K562 (cell line): ENCODE measurements around the gene SHLD1. TPM values are rescaled to one million over a fixed set of nuclear protein-coding genes. Genes with fewer than 3 reads are reported as not detected.
A peak's percentile ranks its signal among the peaks of the same experiment; 100 is the strongest.

Source experiments
- ATAC-seq: fragments of 200-7000 bp; cut with Tn5 transposase; 3 replicates; pipeline ENCODE4 v1.9.1; 2020; ENCODE audit warnings: moderate library complexity
- BruUV-seq: library from RNA; stranded (reverse); fragments of 400-500 nt; replicated peaks from 2 replicates; lab custom pipeline; 2021; lab: Mats Ljungman, UMichigan
- CTCF ChIA-PET: fragments of 300-600 bp; formaldehyde crosslinking; extraction: SDS; loops from one replicate; lab custom pipeline; 2021; ENCODE audit warnings: low intra/inter-chr PET ratio; lab: Yijun Ruan, JAX
- POLR2A ChIA-PET: fragments of 300-600, 350-650 bp; sonication (Branson Sonifier 250); formaldehyde crosslinking; extraction: SDS; loops from one replicate; lab custom pipeline; 2021; ENCODE audit warnings: antibody characterized with exemption, inconsistent platforms; lab: Yijun Ruan, JAX
- DNase-seq, 4 experiments: peaks; one replicate each; pipeline versions ENCODE4 v3.0.0 to v3.0.0-alpha.2; 2011 to 2018; ENCODE audit warnings: low spot score in 3 of 4, mixed read lengths in 3 of 4; ENCODE audit errors: extremely low read depth in 1 of 4
- FAIRE-seq: peaks from 2 replicates; lab custom pipeline; 2011; peaks lifted over from hg19 to GRCh38; lab: Jason Lieb, UNC
- H2AFZ ChIP-seq: 2 replicates; pipeline ENCODE4 v1.6.0; 2011; ENCODE audit warnings: low read depth, low read length, control low read depth, inconsistent platforms
- H3K27ac ChIP-seq: fragments of 200-600 bp; 3 replicates; pipeline ENCODE4 v1.8.0; 2011; ENCODE audit warnings: low read depth, mild to moderate bottlenecking, control low read depth, inconsistent platforms, low read length, moderate library complexity, mixed read lengths; ENCODE audit errors: extremely low read depth
- H3K27me3 ChIP-seq, 2 experiments: fragments of 300-600 bp in 1 of 2; 2 replicates in 1 of 2; 3 replicates in 1 of 2; pipeline versions ENCODE4 v1.6.0 to v1.8.0; 2011; ENCODE audit warnings: inconsistent platforms in 2 of 2, low read length in 2 of 2, mild to moderate bottlenecking in 1 of 2, mixed read lengths in 1 of 2, moderate library complexity in 1 of 2; ENCODE audit not compliant: control insufficient read depth in 2 of 2, insufficient read depth in 2 of 2
- H3K36me3 ChIP-seq: fragments of 300-600 bp; 3 replicates; pipeline ENCODE4 v1.8.0; 2011; ENCODE audit warnings: mild to moderate bottlenecking, low read length, inconsistent platforms; ENCODE audit not compliant: control insufficient read depth, insufficient read depth
- H3K4me1 ChIP-seq, 2 experiments: fragments of 200-600 bp in 1 of 2; replicated peaks in 1 of 2; 2 replicates in 1 of 2; 3 replicates in 1 of 2; pipeline versions ENCODE4 v1.5.1 to v1.8.0; 2011; ENCODE audit warnings: inconsistent platforms in 2 of 2, low read length in 2 of 2, mild to moderate bottlenecking in 1 of 2, mixed read lengths in 1 of 2, moderate library complexity in 1 of 2; ENCODE audit not compliant: control insufficient read depth in 2 of 2, insufficient read depth in 2 of 2
- H3K4me2 ChIP-seq: 2 replicates; pipeline ENCODE4 v1.6.1; 2011; ENCODE audit warnings: low read length, control low read depth, inconsistent platforms, mixed read lengths; ENCODE audit not compliant: insufficient read depth
- H3K4me3 ChIP-seq: fragments of 200-600 bp; sonication (generic), shearing (Covaris generic); 2 replicates; pipeline ENCODE4 v1.5.1; 2016; ENCODE audit warnings: control low read depth, inconsistent platforms
- H3K79me2 ChIP-seq: fragments of 200-600 bp; 3 replicates; pipeline ENCODE4 v1.8.0; 2011; ENCODE audit warnings: low read length, inconsistent platforms; ENCODE audit not compliant: control insufficient read depth, insufficient read depth
- H3K9ac ChIP-seq, 2 experiments: 2 replicates each; pipeline versions ENCODE4 v1.6.0 to v1.6.1; 2011; ENCODE audit warnings: low read depth in 2 of 2, low read length in 2 of 2, control low read depth in 1 of 2, inconsistent platforms in 1 of 2, mild to moderate bottlenecking in 1 of 2, mixed read lengths in 1 of 2; ENCODE audit not compliant: insufficient read depth in 1 of 2
- H3K9me1 ChIP-seq: one replicate; pipeline ENCODE4 v1.6.0; 2011; ENCODE audit warnings: inconsistent platforms, mild to moderate bottlenecking, low read length, moderate library complexity; ENCODE audit not compliant: control insufficient read depth, insufficient read depth
- H3K9me3 ChIP-seq: replicated peaks from 2 replicates; pipeline ENCODE4 v1.5.1; 2011; ENCODE audit warnings: low read depth, low read length, inconsistent platforms; ENCODE audit not compliant: control insufficient read depth, insufficient read depth
- H4K20me1 ChIP-seq: replicated peaks from 2 replicates; pipeline ENCODE4 v1.6.1; 2011; ENCODE audit warnings: low read length, inconsistent platforms, mixed read lengths; ENCODE audit not compliant: control insufficient read depth, insufficient read depth
- BRD9 ChIP-seq: fragments of 450-650 bp; IDR thresholded peaks from 2 replicates; pipeline ENCODE4 v1.6.1; 2018; ENCODE audit warnings: low read depth; ENCODE audit not compliant: partially characterized antibody
- BRF2 ChIP-seq: IDR thresholded peaks from 3 replicates; pipeline ENCODE4 v1.6.1; 2011; ENCODE audit warnings: borderline replicate concordance, mild to moderate bottlenecking; ENCODE audit not compliant: insufficient read length, insufficient read depth
- CBX2 ChIP-seq: fragments of 200-600 bp; sonication (generic); IDR thresholded peaks from one replicate; pipeline ENCODE4 v1.6.1; 2012; ENCODE audit warnings: mild to moderate bottlenecking, low read length, inconsistent platforms; ENCODE audit not compliant: insufficient read depth, poor library complexity, severe bottlenecking
- DNMT1 ChIP-seq: fragments of 450-650 bp; IDR thresholded peaks from 2 replicates; pipeline ENCODE4 v1.6.1; 2016; ENCODE audit warnings: antibody characterized with exemption, mild to moderate bottlenecking
- EZH2 ChIP-seq: IDR thresholded peaks from 2 replicates; pipeline ENCODE4 v1.6.1; 2012; ENCODE audit warnings: low read depth, mild to moderate bottlenecking, inconsistent platforms, low read length, borderline replicate concordance
- KDM1A ChIP-seq, 2 experiments: fragments of 450-650 bp; IDR thresholded peaks; 2 replicates each; pipeline ENCODE4 v1.6.1; 2016; ENCODE audit warnings: mild to moderate bottlenecking in 2 of 2
- KDM2B ChIP-seq: fragments of 250-450 bp; sonication (Bioruptor Pico); IDR thresholded peaks from 2 replicates; pipeline ENCODE4 v1.8.0; 2021; ENCODE audit warnings: mild to moderate bottlenecking, moderate library complexity
- MBD2 ChIP-seq: sonication (generic); IDR thresholded peaks from 2 replicates; pipeline ENCODE4 v1.6.1; 2016; ENCODE audit warnings: low read depth, borderline replicate concordance
- MCM3 ChIP-seq: fragments of 450-650 bp; IDR thresholded peaks from 2 replicates; pipeline ENCODE4 v1.6.1; 2016
- MXI1 ChIP-seq: IDR thresholded peaks from 2 replicates; pipeline ENCODE4 v1.6.1; 2011; ENCODE audit warnings: low read depth, mild to moderate bottlenecking, improper control_type of control experiment, low read length
- MYBL2 ChIP-seq, 2 experiments: fragments of 450-650 bp in 1 of 2; sonication (generic) in 1 of 2; formaldehyde crosslinking in 1 of 2; IDR thresholded peaks; 2 replicates each; pipeline versions ENCODE4 v1.6.1 to v1.8.1; 2017 to 2022; ENCODE audit warnings: borderline replicate concordance in 1 of 2, inconsistent platforms in 1 of 2, low read depth in 1 of 2, mild to moderate bottlenecking in 1 of 2, missing genetic modification reagents in 1 of 2, moderate library complexity in 1 of 2
- PHB2 ChIP-seq: fragments of 450-650 bp; IDR thresholded peaks from 2 replicates; pipeline ENCODE4 v1.6.1; 2017; ENCODE audit warnings: low read depth
- PHTF2 ChIP-seq: fragments of 250-450 bp; sonication (Bioruptor Pico); IDR thresholded peaks from 2 replicates; pipeline ENCODE4 v1.5.0; 2021; ENCODE audit warnings: mild to moderate bottlenecking
- PTBP1 ChIP-seq: fragments of 200-400 bp; formaldehyde crosslinking; IDR thresholded peaks from 2 replicates; pipeline ENCODE4 v1.6.1; 2017; ENCODE audit warnings: low read depth, low read length
- RFX1 ChIP-seq: fragments of 450-650 bp; IDR thresholded peaks from 2 replicates; pipeline ENCODE4 v1.6.1; 2016; ENCODE audit warnings: mild to moderate bottlenecking, moderate library complexity
- RNF2 ChIP-seq: sonication (generic); IDR thresholded peaks from 2 replicates; pipeline ENCODE4 v1.6.1; 2016
- SIN3B ChIP-seq: fragments of 450-650 bp; IDR thresholded peaks from 2 replicates; pipeline ENCODE4 v1.6.1; 2017; ENCODE audit warnings: low read depth, mild to moderate bottlenecking, moderate library complexity
- TAL1 ChIP-seq: fragments of 450-650 bp; IDR thresholded peaks from 2 replicates; pipeline ENCODE4 v1.6.1; 2016; ENCODE audit warnings: mild to moderate bottlenecking
- ZNF175 ChIP-seq: fragments of 200-800 bp; sonication (Bioruptor generic); IDR thresholded peaks from 2 replicates; pipeline ENCODE4 v1.6.1; 2016; ENCODE audit warnings: low read depth, mild to moderate bottlenecking, missing genetic modification characterization, missing compliant biosample characterization
- ZNF551 ChIP-seq: fragments of 250-450 bp; sonication (Bioruptor Pico); IDR thresholded peaks from 2 replicates; pipeline ENCODE4 v1.5.0; 2021; ENCODE audit warnings: mild to moderate bottlenecking, moderate library complexity
- ZNF586 ChIP-seq: fragments of 450-650 bp; formaldehyde crosslinking; conservative IDR thresholded peaks from 2 replicates; pipeline ENCODE4 v1.4.0; 2020; ENCODE audit warnings: mild to moderate bottlenecking, moderate library complexity
- ZNF695 ChIP-seq: fragments of 450-650 bp; formaldehyde crosslinking; IDR thresholded peaks from 2 replicates; pipeline ENCODE4 v1.4.0; 2020; ENCODE audit warnings: mild to moderate bottlenecking, moderate library complexity
- ZNF785 ChIP-seq: fragments of 250-450 bp; sonication (Bioruptor Pico); IDR thresholded peaks from 2 replicates; pipeline ENCODE4 v1.4.0; 2020; ENCODE audit warnings: mild to moderate bottlenecking
- WGBS: fragments of 100-300 bp; shearing (Covaris generic); methylation state at CpG from one replicate; pipeline ENCODE4 v1.1.6; 2016; ENCODE audit warnings: low coverage, mixed read lengths; ENCODE audit not compliant: insufficient coverage; ENCODE audit errors: missing lambda C conversion rate; 5-methylcytosine and 5-hydroxymethylcytosine counted together
- in situ Hi-C: fragments of 300-500 bp; cut with MboI; formaldehyde crosslinking; loops from 4 replicates; pipeline ENCODE4 v1.15.0; 2018; ENCODE audit warnings: inconsistent platforms, mixed read lengths
- intact Hi-C: fragments of 100-400 bp; cut with micrococcal nuclease; formaldehyde crosslinking; loops from 2 replicates; pipeline ENCODE4 v1.14.2; 2022
- polyA plus RNA-seq, 8 experiments: library from polyadenylated mRNA; depleted of rRNA in 4 of 8; stranded (reverse) in 5 of 8; unstranded in 3 of 8; fragments of >200 nt; fragmentation: Nextera tagmentation in 2 of 8; fragmentation: Illumina TruSeq in 1 of 8; extraction: Ambion mirVana in 2 of 8; extraction: Trizol in 1 of 8; gene quantifications; 2 replicates each; pipeline versions ENCODE4 v1.2.1 to v1.2.3, GENCODE V29; 2011 to 2014; ENCODE audit warnings: inconsistent platforms in 1 of 8, missing spikeins in 1 of 8
- total RNA-seq, 7 experiments: library from RNA; depleted of rRNA in 6 of 7; stranded (reverse); fragments of >200 nt in 6 of 7; fragmentation: Illumina TruSeq in 2 of 7; extraction: Trizol in 2 of 7; gene quantifications; 2 replicates each; pipeline versions ENCODE4 v1.2.1 to v1.2.3, GENCODE V29; 2011 to 2021; ENCODE audit warnings: low replicate concordance in 1 of 7

Gene SHLD1
- total and polyA plus RNA-seq, 9 of the 15 experiments (the other 6 are each of a cell fraction or from before 2014, with no cell fraction given): 3.7 to 21.6 (median 8.2) TPM

- CTCF ChIA-PET: no interaction called here
Measured at GRCh38 chr20:5731753-5732366, 18.3 kb upstream of the SHLD1 start.

DNA sequence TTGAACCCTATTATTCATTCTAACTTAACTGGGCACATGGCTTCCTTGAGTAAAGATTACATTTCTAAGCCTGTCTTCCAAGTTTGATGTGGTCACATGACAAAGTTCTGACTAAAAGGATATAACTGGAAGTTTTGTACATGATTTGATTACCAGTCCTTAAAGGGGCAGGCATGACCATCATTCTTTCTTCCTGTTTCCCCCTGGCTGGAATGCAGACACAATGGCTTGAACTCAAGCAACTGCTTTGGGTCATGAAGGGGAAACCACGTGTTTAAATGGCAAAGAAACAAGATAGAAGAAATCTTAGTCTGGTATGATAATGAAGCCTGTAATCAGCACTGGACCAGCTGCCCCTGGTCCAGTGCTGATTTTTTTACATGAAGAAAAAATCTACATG is 15.6 kb upstream of the SHLD1 start:
- DNase-seq (no peak), ATAC-seq (no peak), FAIRE-seq (no peak)
- Histone ChIP-seq H4K20me1 (no peaks in the 10 kb centered on the region), H3K4me2 (no peak overlapping the region), H3K4me1 (peaks cover 12 to 14% of the 10 kb centered on the region in 2 experiments; a peak in 4 of 5 replicates), H2AFZ (no peak overlapping the region), H3K4me3 (no peak overlapping the region), H3K79me2 (no peaks in the 10 kb centered on the region), H3K36me3 (no peaks in the 10 kb centered on the region), H3K9me1 (no peaks in the 10 kb centered on the region), H3K9me3 (no peaks in the 10 kb centered on the region), H3K27ac (no peak overlapping the region), H3K27me3 (no peaks in the 10 kb centered on the region), H3K9ac (no peak overlapping the region)
- BruUV-seq: no TSS peak
- 0% methylated on average over 1 of the region's 1 CpG for WGBS
- CTCF ChIA-PET: no interaction called here
- in situ Hi-C loops (no loop called here), intact Hi-C loops (no loop called here)
- POLR2A ChIA-PET: no interaction called here
- no peak for TF ChIP-seq KDM2B
- no peak for TF ChIP-seq PHTF2
- TF ChIP-seq PTBP1: no peak
- no peak for TF ChIP-seq RFX1
- no peak for TF ChIP-seq BRF2
- peak; percentile 34; the same call in 1 of the 2 replicates for TF ChIP-seq TAL1
- no peak for TF ChIP-seq PHB2
- TF ChIP-seq ZNF551 (CRISPR knock-in tag): no peak
- TF ChIP-seq CBX2: no peak
- TF ChIP-seq ZNF175: no peak
- no peak for TF ChIP-seq BRD9
- no peak for TF ChIP-seq RNF2
- TF ChIP-seq KDM1A (IDR thresholded peaks at IDR 0.05): peak in 1 of 2 experiments; percentile 53; a peak in 3 of 4 replicates
- no peak for TF ChIP-seq MCM3

More at GRCh38 chr20:5731753-5732366, 18.3 kb upstream of the SHLD1 start:
- no peak overlapping the region for H2AFZ ChIP-seq
- H3K27ac ChIP-seq: no peak overlapping the region
- POLR2A ChIA-PET: interaction anchor here (0.6 to 0.9 kb wide), 3 partner anchors 21 to 43 kb away, joined by 3 to 4 read pairs (median 3); no protein-coding TSS in a partner anchor
- DNase-seq: no peak
- no peaks in the 10 kb centered on the region for H4K20me1 ChIP-seq
- no peak overlapping the region for H3K9ac ChIP-seq
- TF ChIP-seq MYBL2 (IDR thresholded peaks at IDR 0.05; ENCODE audit: low read depth): no peak
- no peak for TF ChIP-seq MYBL2 (CRISPR knock-in tag; IDR thresholded peaks at IDR 0.05; ENCODE audit: borderline replicate concordance)
- TF ChIP-seq MBD2: no peak
- TF ChIP-seq EZH2: no peak
- no peak for TF ChIP-seq MXI1
- no peak for TF ChIP-seq ZNF695 (CRISPR knock-in tag)
- no peak for TF ChIP-seq SIN3B
- TF ChIP-seq ZNF785: no peak
- no peak for TF ChIP-seq ZNF586 (CRISPR knock-in tag)
- no peak for TF ChIP-seq DNMT1
- H3K9me3 ChIP-seq: no peaks in the 10 kb centered on the region; the same call in 1 of the 2 replicates
- no peak; the same call in 1 of the 3 replicates for ATAC-seq
- H3K4me3 ChIP-seq: no peak overlapping the region
- FAIRE-seq: no peak
- BruUV-seq: no TSS peak
- intact Hi-C loops (no loop called here), in situ Hi-C loops (no loop called here)
- H3K4me2 ChIP-seq: no peak overlapping the region
- 27% methylated on average over 6 of the region's 6 CpGs for WGBS
- peaks cover 4 to 9% of the 10 kb centered on the region in 2 experiments; a peak in 4 of 5 replicates for H3K4me1 ChIP-seq
- H3K9me1 ChIP-seq: no peaks in the 10 kb centered on the region
- H3K79me2 ChIP-seq: no peaks in the 10 kb centered on the region
- no peaks in the 10 kb centered on the region for H3K27me3 ChIP-seq
- H3K36me3 ChIP-seq: no peaks in the 10 kb centered on the region
